Fibroblast of mammary gland (primary cell): ENCODE data around the gene LACRT.
A peak's percentile ranks its signal among the peaks of the same experiment; 100 is the strongest.

Experiments used
- DNase-seq: peaks from one replicate; pipeline ENCODE4 v3.0.0-alpha.2; 2010; ENCODE audit warnings: low read depth
- H3K4me3 ChIP-seq: 2 replicates; pipeline ENCODE4 v1.5.1; 2011; ENCODE audit warnings: low read depth, mild to moderate bottlenecking, low read length, moderate library complexity; ENCODE audit not compliant: control insufficient read depth
- TF ChIP-seq, protein P1 (sequence below): conservative IDR thresholded peaks from 2 replicates; pipeline ENCODE4 v1.5.1; 2011; ENCODE audit warnings: low read depth, low read length, inconsistent platforms; ENCODE audit not compliant: control insufficient read depth, insufficient read depth

The LACRT gene

DNA sequence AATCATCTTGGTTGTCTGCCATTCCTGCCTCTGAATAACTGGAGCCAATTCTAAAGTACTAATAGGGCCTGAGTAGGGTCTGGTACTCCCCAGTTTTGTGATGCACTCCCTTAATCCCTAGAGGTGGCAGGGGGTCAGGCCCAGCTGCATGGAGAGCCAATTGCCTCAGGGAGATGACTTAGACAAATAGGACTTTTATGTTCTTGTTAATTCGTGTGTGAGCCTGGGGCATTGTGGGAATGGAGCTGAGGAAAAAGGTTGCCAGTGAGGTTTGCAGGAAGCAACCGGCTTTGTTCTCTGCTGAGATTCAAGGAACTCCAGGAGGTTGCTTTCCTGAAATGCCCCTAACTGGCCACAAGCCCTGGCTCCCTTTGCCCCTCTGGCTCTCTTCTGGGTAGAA, 20.2 kb upstream of the LACRT start:
- no peak for DNase-seq
- H3K4me3 ChIP-seq: no peak overlapping the region

DNA sequence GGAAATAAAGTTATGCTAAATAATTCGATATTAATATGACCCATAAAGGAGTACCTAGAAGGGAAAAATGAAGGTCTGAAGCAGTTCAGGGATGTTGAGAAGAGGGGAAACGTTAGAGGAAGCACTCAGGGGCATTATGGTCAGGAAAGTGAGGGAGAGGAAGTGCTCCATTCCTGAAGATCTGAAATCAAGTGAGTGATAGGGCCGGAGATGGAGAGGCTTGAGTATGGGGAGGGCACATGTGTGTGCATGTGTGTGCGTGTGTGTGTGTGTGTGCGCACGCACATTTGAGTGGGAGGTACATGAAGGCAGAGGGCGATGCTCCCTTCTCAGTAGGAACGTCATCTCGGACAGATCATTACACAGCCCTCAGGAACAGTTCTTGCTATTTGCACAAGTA, 18.3 kb upstream of the LACRT start:
- TF ChIP-seq, protein P1, sequence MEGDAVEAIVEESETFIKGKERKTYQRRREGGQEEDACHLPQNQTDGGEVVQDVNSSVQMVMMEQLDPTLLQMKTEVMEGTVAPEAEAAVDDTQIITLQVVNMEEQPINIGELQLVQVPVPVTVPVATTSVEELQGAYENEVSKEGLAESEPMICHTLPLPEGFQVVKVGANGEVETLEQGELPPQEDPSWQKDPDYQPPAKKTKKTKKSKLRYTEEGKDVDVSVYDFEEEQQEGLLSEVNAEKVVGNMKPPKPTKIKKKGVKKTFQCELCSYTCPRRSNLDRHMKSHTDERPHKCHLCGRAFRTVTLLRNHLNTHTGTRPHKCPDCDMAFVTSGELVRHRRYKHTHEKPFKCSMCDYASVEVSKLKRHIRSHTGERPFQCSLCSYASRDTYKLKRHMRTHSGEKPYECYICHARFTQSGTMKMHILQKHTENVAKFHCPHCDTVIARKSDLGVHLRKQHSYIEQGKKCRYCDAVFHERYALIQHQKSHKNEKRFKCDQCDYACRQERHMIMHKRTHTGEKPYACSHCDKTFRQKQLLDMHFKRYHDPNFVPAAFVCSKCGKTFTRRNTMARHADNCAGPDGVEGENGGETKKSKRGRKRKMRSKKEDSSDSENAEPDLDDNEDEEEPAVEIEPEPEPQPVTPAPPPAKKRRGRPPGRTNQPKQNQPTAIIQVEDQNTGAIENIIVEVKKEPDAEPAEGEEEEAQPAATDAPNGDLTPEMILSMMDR: no peak
- H3K4me3 ChIP-seq: no peak overlapping the region

More for the DNA sequence above, 20.2 kb upstream of the LACRT start:
- TF ChIP-seq, protein P1: no peak

DNA sequence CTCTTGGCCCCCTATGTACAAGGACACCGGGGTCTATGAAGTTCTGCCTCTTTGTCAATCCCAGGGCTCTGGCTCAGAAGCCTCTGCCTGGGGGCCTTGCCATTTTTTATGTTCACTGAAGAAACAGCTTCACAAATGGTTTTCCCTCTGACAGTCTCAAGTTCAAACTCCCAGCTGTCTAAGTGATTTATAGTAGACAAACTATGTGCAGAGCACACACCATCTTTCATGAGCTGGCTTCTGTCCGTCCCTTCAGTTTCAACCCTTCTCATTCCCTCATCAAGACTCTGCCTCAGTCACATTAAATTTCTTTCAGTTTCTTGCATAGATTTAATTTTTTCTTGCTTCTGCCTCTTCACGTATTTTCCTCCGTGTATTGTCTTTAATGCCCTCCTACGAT, 16.2 kb upstream of the LACRT start:
- TF ChIP-seq, protein P1: no peak
- no peak for DNase-seq
- H3K4me3 ChIP-seq: no peak overlapping the region

More for the DNA sequence above, 18.3 kb upstream of the LACRT start:
- DNase-seq: no peak

DNA sequence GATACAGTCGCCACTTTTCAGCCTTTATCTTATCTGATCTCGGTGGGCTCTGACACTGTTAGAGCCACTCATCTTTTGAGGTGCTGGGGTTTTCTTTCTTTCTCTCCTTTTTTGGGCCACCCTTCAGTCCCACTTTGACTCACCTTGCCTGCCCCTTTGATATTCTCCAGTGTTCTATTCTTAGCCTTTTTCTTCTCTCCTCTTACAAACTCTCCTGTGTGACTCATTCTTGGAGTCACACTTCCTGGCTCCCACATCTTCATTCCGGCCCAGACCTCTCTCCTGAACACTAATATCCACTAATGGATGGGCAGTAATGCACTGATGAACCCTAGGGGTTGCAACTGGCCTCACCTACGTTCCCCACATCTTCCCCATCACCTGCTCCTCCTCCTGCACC, 15.7 kb upstream of the LACRT start:
- peak; percentile 6 for DNase-seq
- H3K4me3 ChIP-seq: no peak overlapping the region
- TF ChIP-seq, protein P1: no peak

DNA sequence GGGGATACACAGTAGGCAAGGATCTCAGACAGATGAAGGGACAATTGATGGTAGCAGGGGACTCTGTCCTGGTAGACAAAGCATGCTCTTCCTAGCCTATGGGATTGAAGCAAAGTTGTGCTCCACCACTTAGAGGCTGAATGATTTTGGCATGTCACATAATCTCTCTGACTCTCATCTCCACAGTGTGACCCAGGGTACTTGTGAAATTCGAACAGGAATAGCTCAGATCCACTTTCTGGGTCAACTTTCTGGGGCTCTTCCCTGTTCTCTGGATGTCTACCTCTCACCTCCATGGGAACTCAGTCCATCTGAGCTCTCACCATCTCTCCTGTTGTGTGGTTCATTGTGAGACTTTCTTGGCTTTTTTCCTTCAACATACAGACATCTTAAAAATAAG, 15.1 kb upstream of the LACRT start:
- H3K4me3 ChIP-seq: no peak overlapping the region
- TF ChIP-seq, protein P1: no peak
- DNase-seq: no peak

DNA sequence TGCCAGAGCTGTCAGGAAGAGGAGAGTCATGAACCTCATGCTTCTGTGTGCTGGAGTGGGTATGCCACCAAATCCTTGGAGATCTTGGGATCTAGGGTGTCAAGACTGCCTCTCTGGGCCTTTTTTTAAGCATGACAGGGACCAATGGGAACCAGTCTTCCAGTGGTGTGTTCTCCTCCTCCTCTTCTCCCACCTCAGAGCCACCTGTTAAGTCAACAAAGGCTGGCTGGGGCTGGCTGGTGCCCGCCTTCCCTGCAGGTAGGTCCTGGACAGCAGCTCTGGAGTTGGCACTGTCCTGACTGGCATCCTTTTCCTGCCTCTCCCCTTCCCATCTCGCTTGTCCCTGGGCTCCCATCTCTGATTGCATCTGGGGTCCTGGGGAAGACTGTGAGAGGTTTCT, 13.6 kb upstream of the LACRT start, which contains the start of gene DCD:
Gene DCD, minus strand, starts transcription at position 101 of the 400 bp plus-strand sequence. Its CDS starts 62 bp downstream, at position 39.
- DNase-seq: no peak
- TF ChIP-seq, protein P1: no peak
- H3K4me3 ChIP-seq: no peak within 1 kb of the TSS

DNA sequence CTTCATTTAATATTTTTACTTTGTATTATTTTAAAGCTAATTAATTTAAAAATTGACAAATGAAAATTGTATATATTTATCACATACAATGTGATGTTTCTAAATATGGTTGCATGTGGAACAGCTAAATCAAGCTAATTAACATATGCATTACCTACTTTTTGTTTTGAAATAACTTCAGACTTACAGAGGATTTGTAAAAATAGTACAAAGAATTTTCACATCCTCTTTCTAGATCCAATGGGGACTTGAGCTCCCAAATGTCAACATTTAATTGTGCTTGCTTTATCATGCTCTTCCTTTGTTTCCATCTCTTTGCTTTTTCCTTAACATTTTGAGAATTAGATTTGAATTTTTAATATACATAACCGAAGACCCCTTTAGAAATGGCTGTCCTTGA, 6.9 kb upstream of the LACRT start:
- no peak for DNase-seq
- TF ChIP-seq, protein P1: no peak
- no peak overlapping the region for H3K4me3 ChIP-seq
